H9 (cell line): Measurements from ENCODE around the gene SOBP. TPM values are rescaled to one million over a fixed set of nuclear protein-coding genes. Genes with fewer than 3 reads are reported as not detected.
A peak's percentile ranks its signal among the peaks of the same experiment; 100 is the strongest.

ENCODE experiments used
- DNase-seq: peaks from one replicate; pipeline ENCODE4 v3.0.0-alpha.2; 2017
- H2AFZ ChIP-seq: one replicate; pipeline ENCODE4 v1.6.1; 2013; ENCODE audit warnings: mild to moderate bottlenecking, low read length, control low read depth, moderate library complexity
- H2AK5ac ChIP-seq: 2 replicates; pipeline ENCODE4 v1.6.1; 2013; ENCODE audit warnings: low read length, control low read depth, mixed read lengths; ENCODE audit not compliant: insufficient read length
- H2BK120ac ChIP-seq: one replicate; pipeline ENCODE4 v1.6.1; 2013; ENCODE audit warnings: low read depth, mild to moderate bottlenecking, low read length, control low read depth, inconsistent platforms; ENCODE audit not compliant: poor library complexity, severe bottlenecking
- H2BK12ac ChIP-seq: 2 replicates; pipeline ENCODE4 v1.6.1; 2013; ENCODE audit warnings: low read length, control low read depth, mixed read lengths, low read depth; ENCODE audit not compliant: insufficient read length
- H2BK15ac ChIP-seq: 2 replicates; pipeline ENCODE4 v1.6.1; 2013; ENCODE audit warnings: low read depth, low read length, control low read depth
- H2BK20ac ChIP-seq: one replicate; pipeline ENCODE4 v1.6.1; 2013; ENCODE audit warnings: low read depth, mild to moderate bottlenecking, low read length, control low read depth, inconsistent platforms; ENCODE audit not compliant: poor library complexity, severe bottlenecking
- H2BK5ac ChIP-seq: 2 replicates; pipeline ENCODE4 v1.6.1; 2013; ENCODE audit warnings: low read length, control low read depth, mixed read lengths; ENCODE audit not compliant: insufficient read length
- H3K14ac ChIP-seq: 2 replicates; pipeline ENCODE4 v1.6.1; 2013; ENCODE audit warnings: low read length, control low read depth; ENCODE audit not compliant: insufficient read depth
- H3K18ac ChIP-seq: 2 replicates; pipeline ENCODE4 v1.6.1; 2013; ENCODE audit warnings: low read depth, mild to moderate bottlenecking, mixed read lengths, low read length, control low read depth; ENCODE audit not compliant: insufficient read length
- H3K23ac ChIP-seq: 2 replicates; pipeline ENCODE4 v1.6.1; 2013; ENCODE audit warnings: low read length, control low read depth, mixed read lengths, low read depth; ENCODE audit not compliant: insufficient read length
- H3K23me2 ChIP-seq: 2 replicates; pipeline ENCODE4 v1.6.1; 2013; ENCODE audit warnings: low read depth, mild to moderate bottlenecking, mixed read lengths, low read length, control low read depth; ENCODE audit not compliant: insufficient read length, poor library complexity, severe bottlenecking
- H3K27ac ChIP-seq: 2 replicates; pipeline ENCODE4 v1.5.1; 2013; ENCODE audit warnings: low read length, control low read depth, mixed read lengths, low read depth; ENCODE audit not compliant: insufficient read length
- H3K27me3 ChIP-seq: 2 replicates; pipeline ENCODE4 v1.6.1; 2013; ENCODE audit warnings: low read length, control low read depth, inconsistent platforms; ENCODE audit not compliant: insufficient read depth
- H3K4ac ChIP-seq: 2 replicates; pipeline ENCODE4 v1.6.1; 2013; ENCODE audit warnings: low read depth, mild to moderate bottlenecking, control low read depth, inconsistent platforms, low read length, moderate library complexity
- H3K4me1 ChIP-seq: 2 replicates; pipeline ENCODE4 v1.6.1; 2013; ENCODE audit warnings: low read length, control low read depth, inconsistent platforms; ENCODE audit not compliant: insufficient read depth
- H3K4me2 ChIP-seq: 2 replicates; pipeline ENCODE4 v1.6.1; 2013; ENCODE audit warnings: low read length, control low read depth, mixed read lengths; ENCODE audit not compliant: insufficient read length, insufficient read depth
- H3K56ac ChIP-seq: 2 replicates; pipeline ENCODE4 v1.6.1; 2013; ENCODE audit warnings: low read depth, mild to moderate bottlenecking, mixed read lengths, low read length, control low read depth; ENCODE audit not compliant: insufficient read length
- H3K79me1 ChIP-seq: 2 replicates; pipeline ENCODE4 v1.6.1; 2013; ENCODE audit warnings: low read depth, mild to moderate bottlenecking, moderate library complexity, low read length, control low read depth, inconsistent platforms; ENCODE audit not compliant: insufficient read depth, poor library complexity, severe bottlenecking
- H3K79me2 ChIP-seq: 2 replicates; pipeline ENCODE4 v1.6.1; 2013; ENCODE audit warnings: low read length, control low read depth, inconsistent platforms; ENCODE audit not compliant: insufficient read depth
- H3K9ac ChIP-seq: 2 replicates; pipeline ENCODE4 v1.6.1; 2013; ENCODE audit warnings: low read length, control low read depth, mixed read lengths; ENCODE audit not compliant: insufficient read length; ENCODE audit errors: extremely low read depth
- H3K9me3 ChIP-seq: one replicate; pipeline ENCODE4 v1.6.1; 2013; ENCODE audit warnings: low read depth, low read length, inconsistent platforms; ENCODE audit not compliant: control insufficient read depth
- H3T11ph ChIP-seq: one replicate; pipeline ENCODE4 v1.6.1; 2013; ENCODE audit warnings: mild to moderate bottlenecking, low read length, control low read depth, inconsistent platforms
- H4K20me1 ChIP-seq: one replicate; pipeline ENCODE4 v1.6.1; 2013; ENCODE audit not compliant: control insufficient read depth, insufficient read length, insufficient read depth
- H4K5ac ChIP-seq: 2 replicates; pipeline ENCODE4 v1.6.1; 2013; ENCODE audit warnings: low read depth, mild to moderate bottlenecking, mixed read lengths, low read length, control low read depth; ENCODE audit not compliant: insufficient read length
- H4K8ac ChIP-seq: replicated peaks from 2 replicates; pipeline ENCODE4 v1.6.1; 2013; ENCODE audit warnings: low read length, control low read depth, mixed read lengths, low read depth; ENCODE audit not compliant: insufficient read length
- H4K91ac ChIP-seq: 2 replicates; pipeline ENCODE4 v1.6.1; 2013; ENCODE audit warnings: low read depth, mild to moderate bottlenecking, moderate library complexity, mixed read lengths, low read length, control low read depth; ENCODE audit not compliant: insufficient read length
- H3K27ac Mint-ChIP-seq, 3 experiments: 2 replicates in 2 of 3; 3 replicates in 1 of 3; pipeline ENCODE4 v1.8.0; 2020 to 2021; ENCODE audit warnings: mixed read lengths in 3 of 3, mild to moderate bottlenecking in 1 of 3, moderate library complexity in 1 of 3
- H3K27me3 Mint-ChIP-seq: 2 replicates; pipeline ENCODE4 v1.8.0; 2021; ENCODE audit warnings: low read depth, mild to moderate bottlenecking, moderate library complexity, mixed read lengths
- H3K36me3 Mint-ChIP-seq, 3 experiments: 2 replicates in 2 of 3; 3 replicates in 1 of 3; pipeline ENCODE4 v1.8.0; 2020 to 2021; ENCODE audit warnings: low read depth in 3 of 3, mixed read lengths in 3 of 3; ENCODE audit not compliant: insufficient read depth in 1 of 3
- H3K4me1 Mint-ChIP-seq, 2 experiments: 2 replicates each; pipeline ENCODE4 v1.8.0; 2020; ENCODE audit warnings: mixed read lengths in 2 of 2
- H3K4me3 Mint-ChIP-seq, 2 experiments: 2 replicates in 1 of 2; 3 replicates in 1 of 2; pipeline ENCODE4 v1.8.0; 2020 to 2021; ENCODE audit warnings: mild to moderate bottlenecking in 2 of 2, mixed read lengths in 2 of 2, moderate library complexity in 1 of 2
- H3K9me3 Mint-ChIP-seq, 2 experiments: 2 replicates in 1 of 2; 3 replicates in 1 of 2; pipeline ENCODE4 v1.8.0; 2020; ENCODE audit warnings: mild to moderate bottlenecking in 2 of 2, mixed read lengths in 2 of 2, moderate library complexity in 1 of 2
- CTCF ChIP-seq: fragments of 200-600 bp; sonication (generic); conservative IDR thresholded peaks from 3 replicates; pipeline ENCODE4 v1.8.0; 2021; ENCODE audit warnings: antibody characterized with exemption, mild to moderate bottlenecking
- WGBS: extraction: QIAGEN DNeasy Blood & Tissue Kit; methylation state at CpG from one replicate; pipeline ENCODE4 v1.1.7; 2013; ENCODE audit warnings: missing lambda C conversion rate, low lambda C conversion rate, mixed read lengths; ENCODE audit not compliant: insufficient read length; ENCODE audit errors: extremely low coverage; 5-methylcytosine and 5-hydroxymethylcytosine counted together
- total RNA-seq: library from RNA; stranded (reverse); gene quantifications from 2 replicates; pipeline ENCODE4 v1.2.1, GENCODE V29; 2021

The SOBP gene
- total RNA-seq, 1 experiment from 2014 or later, result 4.3 TPM

DNA sequence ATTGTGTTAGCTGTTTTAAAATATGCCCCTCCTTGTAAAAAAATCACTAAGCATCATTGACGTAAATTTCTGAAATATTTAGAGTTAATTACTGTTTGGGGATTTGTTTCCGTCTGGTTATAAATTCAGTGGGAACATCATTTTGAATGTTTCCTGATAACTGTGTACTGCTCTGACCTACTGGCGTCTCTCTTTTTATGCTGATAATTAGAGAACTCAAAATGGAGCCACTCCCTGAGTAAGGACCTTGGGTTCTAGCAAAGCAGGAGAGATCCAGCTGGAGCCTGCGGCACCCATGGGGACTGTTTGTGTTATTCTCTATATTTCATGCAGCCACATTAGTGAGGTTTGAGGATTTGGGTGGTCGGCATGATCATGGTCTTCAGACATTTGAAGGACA is 124.9 kb downstream of the SOBP start:
- H3K23ac ChIP-seq, result no peak overlapping the region
- no peak overlapping the region for H2BK12ac ChIP-seq
- peaks cover 39% of the 10 kb centered on the region for H3K4me1 ChIP-seq
- no peak overlapping the region for H3K27ac ChIP-seq
- H3K79me2 ChIP-seq, result no peaks in the 10 kb centered on the region
- DNase-seq, result no peak
- H3K9me3 ChIP-seq, result no peaks in the 10 kb centered on the region
- no peak overlapping the region for H3K4ac ChIP-seq
- H3K23me2 ChIP-seq, result no peaks in the 10 kb centered on the region
- H3K4me1 Mint-ChIP-seq, result peaks cover 65 to 71% of the 10 kb centered on the region in 2 experiments
- H3K4me2 ChIP-seq, result no peak overlapping the region
- no peak for TF ChIP-seq CTCF
- no peak overlapping the region for H2BK5ac ChIP-seq
- no peak overlapping the region for H3K14ac ChIP-seq
- no peak overlapping the region for H3K18ac ChIP-seq
- no peak overlapping the region for H3T11ph ChIP-seq
- no peak overlapping the region for H2AK5ac ChIP-seq
- no CpG with 5 or more reads among the region's 5 CpGs for WGBS
- peak overlapping the region in 2 of 3 experiments; percentile 45 to 46; a peak in 4 of 7 replicates for H3K27ac Mint-ChIP-seq
- no peak overlapping the region for H4K91ac ChIP-seq
- H4K8ac ChIP-seq, result no peak overlapping the region
- H2AFZ ChIP-seq, result no peak overlapping the region
- H2BK15ac ChIP-seq, result no peak overlapping the region
- H2BK20ac ChIP-seq, result no peak overlapping the region
- H4K20me1 ChIP-seq, result no peaks in the 10 kb centered on the region
- H3K9me3 Mint-ChIP-seq, result no peaks in the 10 kb centered on the region
- no peak overlapping the region for H4K5ac ChIP-seq
- H3K79me1 ChIP-seq, result no peaks in the 10 kb centered on the region
- no peak overlapping the region for H3K9ac ChIP-seq
- no peaks in the 10 kb centered on the region for H3K27me3 ChIP-seq
- H3K27me3 Mint-ChIP-seq, result no peaks in the 10 kb centered on the region
- no peak overlapping the region for H2BK120ac ChIP-seq
- H3K36me3 Mint-ChIP-seq, result no peaks in the 10 kb centered on the region
- no peak overlapping the region for H3K56ac ChIP-seq
- H3K4me3 Mint-ChIP-seq, result peak overlapping the region in 1 of 2 experiments; percentile 12; a peak in 1 of 5 replicates
